ENCODE data around the gene MTRR.

The MTRR gene

DNA sequence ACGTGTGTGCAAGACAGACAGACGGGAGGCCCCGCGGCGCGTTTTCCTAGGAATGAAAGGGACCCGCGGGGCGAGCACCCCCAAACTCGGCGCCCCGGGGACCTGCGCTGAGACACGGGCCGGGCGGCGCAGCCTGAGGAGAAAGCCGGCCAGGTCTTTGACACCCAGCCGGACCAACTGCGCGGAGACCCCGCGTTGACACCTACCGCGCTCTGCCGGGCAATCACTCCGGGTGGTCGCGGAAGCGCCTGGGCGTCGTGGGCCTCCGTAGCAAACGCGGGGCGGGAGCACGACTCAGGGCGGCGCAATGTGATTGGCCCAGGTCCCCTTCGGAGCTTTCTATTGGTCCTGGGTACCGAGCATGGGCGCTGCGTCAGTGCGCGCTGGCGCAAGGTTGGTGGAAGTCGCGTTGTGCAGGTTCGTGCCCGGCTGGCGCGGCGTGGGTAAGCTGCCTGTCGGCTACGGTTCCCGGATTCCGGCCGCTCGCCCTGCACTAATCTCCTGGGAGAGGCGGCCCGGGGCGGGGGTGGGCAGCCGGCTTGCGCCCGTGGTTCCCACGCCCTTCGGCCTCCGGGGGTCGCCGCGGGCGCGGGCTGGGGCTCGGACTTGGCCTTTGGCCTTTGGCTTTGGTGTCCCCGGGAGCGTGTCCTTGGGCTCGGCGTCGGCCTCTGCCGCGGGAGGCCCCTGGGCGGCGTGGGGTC, at the start of gene MTRR, which contains the start of gene FASTKD3:
Gene MTRR, plus strand, starts transcription at position 376 of the 701 bp plus-strand sequence. CDS start 1,647 bp downstream, outside the sequence.
Gene FASTKD3, minus strand, starts transcription at position 259 of the 701 bp plus-strand sequence. CDS start 948 bp downstream, outside the sequence.
- in situ Hi-C loops (cut with MboI; ENCODE audit: low sequenced_read_pairs), result no loop called here

DNA sequence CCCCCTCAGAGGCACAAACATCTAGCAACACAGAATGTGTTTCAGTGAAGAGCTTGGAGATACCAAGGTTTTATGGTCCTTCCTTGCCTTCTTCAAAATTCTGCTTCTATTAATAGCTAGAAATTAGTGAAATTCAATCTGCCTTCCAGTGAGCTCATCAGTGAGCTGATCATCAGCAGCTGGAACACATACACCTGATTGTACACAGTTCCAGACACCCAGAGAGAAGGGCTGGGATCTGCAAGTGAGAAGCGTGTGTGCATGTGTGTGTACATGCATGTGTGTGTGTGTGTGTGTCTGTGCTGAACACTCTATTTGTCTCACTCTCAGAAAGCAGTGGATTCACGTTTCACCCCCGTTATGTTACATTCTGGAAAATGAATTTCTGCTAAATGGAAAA, 46.5 kb upstream of the MTRR start:
- in situ Hi-C loops (cut with MboI; ENCODE audit: low sequenced_read_pairs), result no loop called here

DNA sequence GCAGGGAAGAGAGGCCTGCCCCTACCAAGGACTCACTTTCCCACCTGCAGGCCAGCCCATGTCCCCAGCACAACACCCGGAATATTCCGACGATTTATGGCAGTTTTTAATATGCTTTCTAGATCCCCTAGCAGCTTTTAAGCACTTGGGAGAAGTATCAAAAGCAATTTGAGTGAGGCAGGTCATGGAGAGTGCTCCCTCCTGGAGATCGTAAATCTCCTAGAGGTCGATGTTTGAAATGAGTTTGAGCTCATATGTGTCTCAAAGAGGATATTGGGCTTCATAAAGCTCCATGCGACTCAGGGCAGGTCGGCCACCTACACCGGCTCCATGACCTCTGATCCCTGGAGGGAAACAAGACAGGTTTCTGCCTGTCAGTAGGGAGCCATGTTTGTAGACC, 45.4 kb upstream of the MTRR start:
- in situ Hi-C loops (cut with MboI; ENCODE audit: low sequenced_read_pairs), result no loop called here

DNA sequence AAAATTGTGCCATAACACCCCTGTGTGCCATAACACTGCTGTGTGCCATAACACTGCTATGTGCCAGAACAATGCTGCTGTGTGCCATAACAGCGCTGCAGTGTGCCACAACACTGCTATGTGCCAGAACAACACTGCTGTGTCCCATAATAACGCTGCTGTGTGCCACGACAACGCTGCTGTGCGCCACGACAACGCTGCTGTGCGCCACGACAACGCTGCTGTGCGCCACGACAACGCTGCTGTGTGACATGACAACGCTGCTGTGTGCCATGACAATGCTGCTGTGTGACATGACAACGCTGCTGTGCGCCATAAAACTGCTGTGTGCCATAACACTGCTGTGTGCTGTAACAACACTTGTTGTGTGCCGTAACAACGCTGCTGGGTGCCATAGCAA, 44.0 kb upstream of the MTRR start:
- in situ Hi-C loops (cut with MboI; ENCODE audit: low sequenced_read_pairs), result no loop called here

DNA sequence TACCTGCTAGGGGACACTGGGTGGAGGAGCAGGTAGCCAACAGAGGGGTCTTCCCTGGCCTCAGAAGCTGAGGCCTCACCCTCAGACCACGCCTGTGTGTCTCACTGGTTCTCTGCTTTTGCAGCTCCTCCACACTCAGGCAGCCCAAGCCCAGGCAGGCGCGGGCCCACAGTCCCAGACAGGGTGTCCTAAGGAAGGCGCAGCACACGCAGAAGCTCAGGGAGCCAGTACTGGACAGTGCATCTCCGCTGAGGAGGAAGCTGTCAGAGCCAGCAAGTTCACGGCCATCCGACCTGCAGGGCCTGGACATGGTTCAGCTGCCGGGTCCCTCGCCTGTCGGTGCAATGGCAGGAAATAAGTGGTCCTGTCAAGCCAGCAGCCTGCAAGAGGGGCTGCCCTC, 43.3 kb upstream of the MTRR start:
- in situ Hi-C loops (cut with MboI; ENCODE audit: low sequenced_read_pairs), result no loop called here

DNA sequence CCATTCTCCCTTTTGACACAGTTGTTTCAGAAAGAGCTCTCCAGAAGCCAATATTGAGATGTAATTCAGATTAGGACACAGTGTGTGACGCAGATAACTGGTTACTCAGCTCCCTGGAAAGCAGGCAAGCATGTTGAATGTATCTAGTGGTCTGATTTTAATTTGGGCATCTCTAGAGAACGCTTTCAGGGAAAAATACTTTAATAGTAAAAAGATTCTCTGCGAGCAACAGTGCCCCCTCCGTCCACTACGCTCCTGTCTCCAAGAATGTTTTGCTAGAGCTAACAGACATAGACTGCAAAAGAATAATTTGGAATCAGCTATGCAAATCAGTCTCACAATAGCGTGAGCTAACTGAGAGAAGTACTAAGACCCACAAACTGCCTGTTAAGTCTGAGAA, 41.3 kb upstream of the MTRR start:
- in situ Hi-C loops (cut with MboI; ENCODE audit: low sequenced_read_pairs), result no loop called here

DNA sequence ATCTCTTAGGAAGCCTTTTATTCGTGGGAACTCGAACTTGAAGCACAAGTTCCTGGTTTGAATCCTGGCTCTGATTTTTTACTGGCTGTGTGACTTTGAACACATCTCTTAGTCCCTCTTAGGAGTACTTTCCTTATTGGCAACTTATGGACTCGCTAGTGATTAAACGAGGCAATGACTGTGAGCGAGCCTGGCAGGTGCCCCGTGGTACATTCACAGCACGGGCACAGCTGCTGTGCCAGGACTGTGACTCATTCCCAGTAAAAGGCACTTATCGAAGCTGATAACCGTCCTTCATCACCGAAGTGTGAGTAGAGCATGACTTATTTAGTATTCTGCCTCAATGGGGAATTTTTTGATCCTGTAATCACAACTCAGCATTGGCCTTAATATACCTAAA, 40.7 kb upstream of the MTRR start:
- in situ Hi-C loops (cut with MboI; ENCODE audit: low sequenced_read_pairs), result no loop called here

DNA sequence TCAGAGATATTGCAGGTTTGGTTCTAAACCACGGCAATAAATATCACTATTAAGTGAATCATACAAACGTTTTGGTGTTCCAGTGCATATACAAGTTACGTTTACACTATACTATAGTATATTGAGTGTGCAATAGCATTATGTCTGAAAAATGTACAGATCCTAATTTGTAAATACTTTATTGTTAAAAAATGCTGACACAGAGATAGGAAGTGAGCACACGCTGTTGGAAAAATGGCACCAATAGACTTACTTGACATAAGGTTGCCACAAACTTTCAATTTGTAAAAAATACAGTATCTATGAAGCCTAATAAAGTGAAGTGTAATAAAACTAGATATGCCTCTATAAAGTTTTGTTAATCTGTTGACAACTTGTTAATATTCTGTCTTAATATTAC, 34.0 kb upstream of the MTRR start:
- in situ Hi-C loops (cut with MboI; ENCODE audit: low sequenced_read_pairs), result no loop called here

DNA sequence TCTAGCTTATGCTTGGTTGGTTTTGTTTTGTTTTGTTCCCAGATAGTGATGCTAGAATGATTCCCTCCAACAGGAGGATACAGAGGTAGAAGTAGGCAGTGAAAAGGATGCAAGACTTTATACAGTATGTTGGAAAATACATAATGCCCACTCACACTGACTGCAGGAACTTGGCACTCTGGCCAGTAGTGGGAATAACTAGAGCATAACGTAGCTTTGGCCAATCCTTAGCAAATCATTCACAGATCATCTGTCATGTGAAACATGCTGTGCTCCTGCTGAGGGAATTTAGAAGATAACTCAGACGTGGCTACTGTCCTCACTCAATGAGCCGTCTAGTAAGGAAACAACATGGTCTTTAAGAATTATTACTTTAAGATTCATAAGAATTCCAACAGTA, 31.5 kb upstream of the MTRR start:
- in situ Hi-C loops (cut with MboI; ENCODE audit: low sequenced_read_pairs), result no loop called here

DNA sequence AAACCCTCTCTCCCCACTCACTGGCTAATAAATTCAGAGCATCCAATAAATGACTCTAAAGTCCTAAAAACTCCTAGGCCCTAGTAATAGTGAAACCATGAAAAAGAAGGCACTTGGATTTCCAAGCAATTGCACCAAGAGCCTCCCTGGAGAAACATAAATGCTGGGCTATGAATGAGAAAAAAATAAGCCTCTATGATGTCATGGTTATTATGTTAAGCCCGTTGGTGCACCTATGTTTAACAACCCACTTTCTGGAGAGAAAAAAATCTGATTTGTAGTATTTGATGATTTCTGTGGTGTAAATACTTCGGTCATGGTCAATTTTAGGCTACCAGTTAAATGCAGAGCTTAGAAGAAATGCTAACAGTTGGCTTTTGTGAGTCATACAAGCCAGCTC, 26.4 kb upstream of the MTRR start:
- in situ Hi-C loops (cut with MboI; ENCODE audit: low sequenced_read_pairs), result no loop called here

DNA sequence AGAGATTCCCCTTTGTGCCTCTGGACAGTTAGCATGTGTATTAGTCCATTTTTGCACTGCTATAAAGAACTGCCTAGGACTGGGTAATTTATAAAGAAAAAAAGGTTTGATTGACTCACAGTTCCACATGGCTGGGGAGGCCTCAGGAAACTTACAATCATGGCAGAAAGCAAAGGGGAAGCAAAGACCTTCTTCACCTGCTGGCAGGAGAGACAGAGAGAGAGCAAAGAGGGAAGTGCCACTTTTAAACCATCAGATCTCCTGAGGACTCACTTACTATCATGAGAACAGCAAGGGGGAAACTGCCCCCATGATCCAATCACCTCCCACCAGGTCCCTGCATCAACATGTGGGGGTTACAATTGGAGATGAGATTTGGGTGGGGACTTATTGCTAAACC, 24.0 kb upstream of the MTRR start:
- in situ Hi-C loops (cut with MboI; ENCODE audit: low sequenced_read_pairs), result no loop called here

DNA sequence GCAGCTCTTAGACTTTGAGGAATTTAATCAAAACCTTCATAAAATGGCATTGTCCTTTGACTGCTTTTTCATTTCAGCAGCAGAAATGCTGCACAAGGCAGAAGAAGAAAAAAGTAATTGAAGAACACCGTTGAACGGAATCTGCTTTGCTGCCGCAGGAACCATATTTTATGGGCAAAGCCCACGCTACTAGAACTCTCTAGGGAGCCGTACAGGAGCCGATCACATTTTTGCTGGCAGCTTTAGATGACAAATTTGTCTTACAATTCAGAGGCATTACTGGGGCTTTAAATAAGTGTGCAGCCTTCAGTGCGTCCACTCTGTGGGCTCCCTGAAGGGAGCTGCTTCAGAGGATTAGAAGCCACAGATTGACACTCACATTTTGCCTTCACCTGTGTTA, 23.4 kb upstream of the MTRR start:
- in situ Hi-C loops (cut with MboI; ENCODE audit: low sequenced_read_pairs), result no loop called here

DNA sequence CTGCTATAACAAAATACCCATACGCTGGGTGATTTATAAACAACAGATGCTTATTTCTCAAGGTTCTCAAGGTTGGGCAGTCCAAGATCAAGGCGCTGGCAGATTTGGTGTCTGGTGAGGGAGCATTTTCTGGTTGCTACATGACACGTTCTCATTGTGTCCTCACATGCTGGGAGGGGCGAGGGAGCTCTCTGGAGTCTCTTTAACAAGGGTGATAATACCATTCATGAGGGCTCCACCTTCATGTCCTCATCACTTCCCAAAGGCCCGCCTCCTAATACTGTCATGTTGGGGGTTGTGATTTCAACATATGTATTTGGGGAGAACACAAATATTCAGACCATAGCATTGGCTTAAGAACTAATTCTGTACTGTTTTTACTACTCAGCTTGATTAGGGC, 22.6 kb upstream of the MTRR start:
- in situ Hi-C loops (cut with MboI; ENCODE audit: low sequenced_read_pairs), result no loop called here

DNA sequence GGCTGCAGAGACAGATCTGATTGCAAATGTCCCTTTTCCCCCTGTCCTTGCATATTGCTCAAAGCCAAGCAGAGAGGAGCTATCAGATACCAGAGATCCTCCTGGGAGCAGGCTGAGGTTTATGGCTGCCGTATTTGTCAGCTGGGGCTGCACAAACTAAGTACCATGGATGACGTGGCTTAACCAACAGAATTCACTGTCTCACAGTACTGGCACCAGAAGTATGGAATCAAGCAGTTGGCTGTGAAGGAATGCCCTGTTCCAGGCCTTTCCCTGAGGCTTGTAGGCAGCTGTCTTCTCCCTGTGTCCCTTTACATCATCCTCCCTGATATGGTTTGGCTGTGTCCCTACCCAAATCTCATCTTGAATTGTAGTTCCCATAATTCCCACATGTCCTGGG, 20.7 kb upstream of the MTRR start:
- in situ Hi-C loops (cut with MboI; ENCODE audit: low sequenced_read_pairs), result no loop called here

DNA sequence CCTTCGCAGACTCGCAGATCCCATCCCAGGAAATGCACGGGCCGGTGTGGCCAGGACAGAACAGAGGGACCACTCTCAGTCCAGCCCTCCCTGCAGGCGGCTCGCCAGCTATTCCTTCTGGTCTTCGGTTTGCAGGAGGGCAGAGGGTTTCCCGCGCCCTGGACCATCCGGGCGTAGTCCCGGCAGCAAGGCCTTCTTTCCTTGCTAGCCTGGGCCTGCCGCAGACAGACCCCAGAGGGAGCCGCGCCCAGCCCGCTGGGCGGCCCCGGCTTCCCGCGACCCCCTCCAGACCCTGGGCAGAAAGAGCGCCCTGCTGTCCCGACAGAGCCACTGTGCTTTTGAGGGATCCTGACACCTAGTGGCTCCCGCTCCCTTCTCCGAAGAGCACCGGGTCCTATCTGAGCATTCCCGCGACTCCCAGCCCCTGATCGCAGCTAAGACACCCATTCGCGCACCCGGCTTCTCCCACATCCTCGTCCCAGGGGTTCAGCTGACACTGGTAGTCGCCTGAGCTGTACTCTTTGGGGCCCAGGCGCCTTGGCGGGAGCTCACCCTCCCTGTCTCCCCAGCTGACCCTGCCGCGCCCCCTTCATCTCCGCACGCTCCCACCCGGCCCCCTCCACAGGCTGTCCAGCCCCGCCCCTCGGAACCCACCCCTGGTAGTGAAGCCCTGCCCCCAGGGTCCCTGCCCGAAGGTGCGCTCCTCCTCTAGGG, 19.1 kb upstream of the MTRR start:
- in situ Hi-C loops (cut with MboI; ENCODE audit: low sequenced_read_pairs), result no loop called here

DNA sequence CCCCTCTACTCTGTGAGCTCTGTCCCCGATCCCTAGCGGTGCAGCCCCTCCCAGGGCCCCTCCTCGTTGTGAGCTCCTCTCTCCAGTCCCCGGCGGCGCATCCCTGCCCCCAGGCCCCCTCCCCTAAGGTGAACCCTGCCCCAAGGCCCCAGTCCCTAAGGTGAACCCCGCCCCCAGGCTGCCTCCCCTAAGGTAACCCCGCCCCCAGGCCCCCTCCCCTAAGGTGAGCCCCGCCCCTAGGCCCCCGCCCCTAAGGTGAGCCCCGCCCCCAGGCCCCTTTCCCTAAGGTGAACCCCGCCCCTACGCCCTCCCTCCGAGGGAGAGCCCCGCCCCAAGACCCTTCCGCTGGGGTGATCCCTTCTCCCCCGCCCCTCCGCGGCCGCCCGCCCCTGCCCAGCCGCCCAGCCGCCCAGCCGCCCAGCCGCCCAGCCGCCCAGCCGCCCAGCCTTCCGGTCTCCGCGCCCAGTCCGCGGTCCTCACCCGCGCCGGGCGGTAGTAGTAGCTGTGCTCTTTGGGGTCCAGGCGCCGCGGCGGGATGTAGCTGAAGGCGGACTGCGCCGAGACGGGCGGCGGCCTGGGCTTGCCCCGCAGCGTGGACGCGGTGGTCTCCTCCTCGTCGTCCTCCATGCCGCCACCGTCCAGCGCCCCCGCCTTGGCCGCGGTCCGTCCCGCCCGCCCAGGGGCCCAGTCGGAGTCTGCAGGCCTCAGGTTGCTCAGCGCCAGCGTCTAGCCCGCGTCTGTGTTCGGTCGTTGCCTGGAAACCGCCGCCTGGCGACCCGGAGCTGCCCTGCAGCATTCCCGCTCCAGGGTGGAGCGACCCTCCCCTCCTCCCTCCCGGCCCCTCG, 18.3 kb upstream of the MTRR start, which contains the start of gene CFAP90:
Gene CFAP90, minus strand, starts transcription at position 739 of the 845 bp plus-strand sequence. Its CDS starts 112 bp downstream, at position 627.
- in situ Hi-C loops (cut with MboI; ENCODE audit: low sequenced_read_pairs), result no loop called here

DNA sequence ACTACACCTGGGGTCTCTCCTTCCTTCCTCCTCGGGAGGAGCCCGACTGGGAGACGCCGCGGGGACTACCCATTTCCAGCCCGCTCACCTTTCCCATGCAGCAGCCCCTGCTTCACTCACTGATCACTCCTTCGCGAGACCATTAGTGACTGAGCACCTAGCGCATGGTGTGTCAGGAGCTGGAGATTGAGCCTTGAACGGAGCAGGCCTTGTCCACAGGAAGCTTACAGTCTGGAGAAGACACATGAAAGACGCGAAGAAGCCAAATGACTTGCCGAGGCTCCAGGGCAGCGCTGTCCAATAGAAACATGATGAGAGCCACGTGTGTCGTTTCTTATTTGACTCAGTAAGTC, 17.7 kb upstream of the MTRR start:
- in situ Hi-C loops (cut with MboI; ENCODE audit: low sequenced_read_pairs), result no loop called here

DNA sequence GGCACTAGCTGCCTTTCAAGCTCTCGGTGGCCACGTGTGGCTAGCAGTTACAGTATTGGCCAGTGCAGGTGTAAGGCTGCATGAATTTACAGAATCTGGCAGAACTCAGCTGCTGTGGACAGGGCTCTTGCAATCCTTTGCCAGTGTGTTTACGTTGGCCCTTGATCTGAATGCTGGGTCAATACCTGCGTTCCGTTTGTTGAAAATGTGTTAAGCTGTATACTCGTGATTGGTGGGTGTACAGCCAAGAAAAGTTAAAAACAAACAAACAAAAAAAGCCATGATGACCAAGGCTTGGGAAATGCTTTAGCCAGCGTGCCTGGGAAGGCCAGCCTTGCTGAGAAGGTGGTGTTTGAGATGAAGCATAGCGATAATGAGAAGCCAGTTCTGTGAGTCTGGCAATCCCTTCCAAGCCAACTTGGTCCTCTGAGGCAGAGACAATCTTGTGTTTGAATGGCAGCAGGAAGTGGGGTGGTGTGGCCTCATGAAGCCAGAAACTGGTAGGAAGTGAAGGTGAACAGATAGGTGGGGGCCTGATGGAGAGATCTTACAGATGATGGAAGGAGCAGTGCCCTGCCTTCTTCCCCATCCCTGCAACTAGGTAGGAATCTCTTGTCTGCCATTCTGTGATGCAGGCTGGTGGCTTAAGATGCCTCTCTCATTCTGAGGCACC, 17.2 kb upstream of the MTRR start:
- in situ Hi-C loops (cut with MboI; ENCODE audit: low sequenced_read_pairs), result no loop called here

DNA sequence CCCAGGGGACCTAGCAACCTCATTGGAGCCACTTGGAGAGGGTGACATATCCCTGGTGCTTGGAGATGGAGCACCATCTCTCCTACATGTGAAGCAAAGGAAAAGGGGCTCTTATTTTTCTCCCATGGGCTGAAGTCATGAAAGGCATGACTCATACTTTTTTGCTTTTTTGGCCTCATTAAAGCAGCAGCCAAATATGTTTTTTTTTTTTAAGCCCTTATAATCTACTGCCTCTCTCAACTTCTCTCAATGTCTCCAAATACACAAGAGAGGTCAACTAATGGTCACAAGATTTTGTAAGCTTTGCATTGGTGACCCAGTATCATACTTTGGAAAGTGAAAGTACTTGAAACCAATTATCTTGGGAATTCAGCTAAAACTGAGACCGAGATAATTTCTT, 16.4 kb upstream of the MTRR start:
- in situ Hi-C loops (cut with MboI; ENCODE audit: low sequenced_read_pairs), result no loop called here

DNA sequence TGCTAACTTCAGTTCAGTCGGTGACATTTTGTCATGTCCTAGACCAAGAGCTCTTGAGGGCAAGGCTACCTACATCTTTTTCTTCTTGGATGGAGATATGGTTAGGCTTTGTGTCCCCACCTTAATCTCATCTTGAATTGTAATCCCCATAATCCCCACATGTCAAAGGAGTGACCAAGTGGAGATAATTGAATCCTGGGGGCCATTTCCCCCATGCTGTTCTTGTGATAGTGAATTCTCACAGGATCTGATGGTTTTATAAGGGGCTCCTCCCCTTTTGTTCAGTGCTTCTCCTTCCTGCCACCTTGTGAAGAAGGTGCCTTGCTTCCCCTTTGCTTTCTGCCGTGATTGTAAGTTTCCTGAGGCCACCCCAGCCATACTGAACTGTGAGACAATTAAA, 16.0 kb upstream of the MTRR start:
- in situ Hi-C loops (cut with MboI; ENCODE audit: low sequenced_read_pairs), result no loop called here

DNA sequence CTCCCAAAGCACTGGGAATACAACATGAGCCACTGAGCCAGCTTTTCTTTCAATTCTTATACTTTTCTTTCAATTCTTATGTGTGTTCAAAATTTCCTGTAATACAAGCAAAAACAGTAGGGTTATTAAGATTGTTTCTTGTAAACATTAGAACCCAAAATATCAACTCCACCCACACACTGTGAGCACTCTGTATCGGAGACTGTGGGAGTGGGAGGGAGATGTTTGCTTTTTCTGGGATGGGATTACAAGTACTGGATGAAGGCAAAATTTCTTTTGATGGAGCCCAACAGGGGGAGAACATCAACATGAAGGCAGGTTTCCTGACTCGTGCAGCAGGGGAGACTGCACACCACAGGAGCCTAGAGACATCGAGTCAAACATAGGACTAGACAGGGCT, 13.3 kb upstream of the MTRR start:
- in situ Hi-C loops (cut with MboI; ENCODE audit: low sequenced_read_pairs), result no loop called here

All from hTERT RPE-1 (cell line).